ENCODE data around the gene ENG. TPM values are rescaled to one million over a fixed set of nuclear protein-coding genes. Genes with fewer than 3 reads are reported as not detected.

ENG gene
- total RNA-seq, 1 donor from 2014 or later: 5.1 TPM

- DNase-seq (ENCODE audit: low spot score): no peak
Observed at GRCh38 chr9:127815512-127816361, 38.7 kb downstream of the ENG start.

GRCh38 chr9:127814619-127815511 is 39.6 kb downstream of the ENG start:
- DNase-seq (ENCODE audit: low spot score): no peak

- DNase-seq (ENCODE audit: low spot score): no peak
Observed at GRCh38 chr9:127813686-127814226, 40.7 kb downstream of the ENG start.

- no peak for DNase-seq (ENCODE audit: low spot score)
Observed at GRCh38 chr9:127812936-127813675, 41.4 kb downstream of the ENG start.

- no peak for DNase-seq (ENCODE audit: low spot score)
Observed at GRCh38 chr9:127812011-127812410, 42.4 kb downstream of the ENG start.

GRCh38 chr9:127810378-127811187 is 43.9 kb downstream of the ENG start:
- DNase-seq (ENCODE audit: low spot score): no peak

- DNase-seq (ENCODE audit: low spot score): no peak
Observed at GRCh38 chr9:127809540-127810377, 44.7 kb downstream of the ENG start.

GRCh38 chr9:127809002-127809539 is 45.4 kb downstream of the ENG start:
- no peak for DNase-seq (ENCODE audit: low spot score)

- DNase-seq (ENCODE audit: low spot score): no peak
Observed at GRCh38 chr9:127808347-127809001, 46.0 kb downstream of the ENG start.

GRCh38 chr9:127806871-127807270 is 47.6 kb downstream of the ENG start:
- DNase-seq (ENCODE audit: low spot score): no peak

GRCh38 chr9:127805620-127806019 is 48.8 kb downstream of the ENG start:
- no peak for DNase-seq (ENCODE audit: low spot score)

- DNase-seq (ENCODE audit: low spot score): no peak
Observed at GRCh38 chr9:127803507-127804352, 50.7 kb downstream of the ENG start.

- DNase-seq (ENCODE audit: low spot score): peak; percentile 92
Observed at GRCh38 chr9:127802576-127803443, 51.6 kb downstream of the ENG start, which contains the start of gene FPGS. TSS of gene FPGS (plus strand) at chr9:127802882. CDS start at chr9:127802925, 43 bp downstream.

GRCh38 chr9:127801955-127802575 is 52.4 kb downstream of the ENG start:
- peak; percentile 58 for DNase-seq (ENCODE audit: low spot score)

GRCh38 chr9:127796852-127797370 is 57.5 kb downstream of the ENG start:
- DNase-seq (ENCODE audit: low spot score): no peak

- no peak for DNase-seq (ENCODE audit: low spot score)
Observed at GRCh38 chr9:127796225-127796813, 58.1 kb downstream of the ENG start.

All from umbilical cord (tissue), 2 donors.